IgD-negative memory B cell (primary cell): ENCODE data around the gene DLG2. TPM values are rescaled to one million over a fixed set of nuclear protein-coding genes. Genes with fewer than 3 reads are reported as not detected.

Experiments
- H3K27ac Mint-ChIP-seq, 3 donors: one replicate each; pipeline ENCODE4 v1.8.0; 2020 to 2022; ENCODE audit warnings: mild to moderate bottlenecking in 3 of 3, mixed read lengths in 3 of 3, moderate library complexity in 1 of 3
- H3K27me3 Mint-ChIP-seq: one replicate; pipeline ENCODE4 v1.8.0; 2021; ENCODE audit warnings: mixed read lengths
- H3K36me3 Mint-ChIP-seq: one replicate; pipeline ENCODE4 v1.8.0; 2020; ENCODE audit warnings: mild to moderate bottlenecking, mixed read lengths
- H3K4me1 Mint-ChIP-seq, 3 donors: one replicate each; pipeline ENCODE4 v1.8.0; 2020 to 2022; ENCODE audit warnings: mixed read lengths in 3 of 3, mild to moderate bottlenecking in 1 of 3
- H3K4me3 Mint-ChIP-seq, 4 donors: one replicate each; pipeline ENCODE4 v1.8.0; 2020 to 2022; ENCODE audit warnings: mild to moderate bottlenecking in 4 of 4, mixed read lengths in 4 of 4, moderate library complexity in 3 of 4
- H3K9me3 Mint-ChIP-seq, 3 donors: one replicate each; pipeline ENCODE4 v1.8.0; 2020 to 2021; ENCODE audit warnings: mixed read lengths in 3 of 3, mild to moderate bottlenecking in 1 of 3
- polyA plus RNA-seq: library from polyadenylated mRNA; unstranded; fragments of 300-500 nt; fragmentation: Illumina TruSeq; gene quantifications from one replicate; pipeline ENCODE4 v1.2.3, GENCODE V29; 2021

Gene DLG2
- polyA plus RNA-seq, 1 donor from 2014 or later: 2.0 TPM

DNA sequence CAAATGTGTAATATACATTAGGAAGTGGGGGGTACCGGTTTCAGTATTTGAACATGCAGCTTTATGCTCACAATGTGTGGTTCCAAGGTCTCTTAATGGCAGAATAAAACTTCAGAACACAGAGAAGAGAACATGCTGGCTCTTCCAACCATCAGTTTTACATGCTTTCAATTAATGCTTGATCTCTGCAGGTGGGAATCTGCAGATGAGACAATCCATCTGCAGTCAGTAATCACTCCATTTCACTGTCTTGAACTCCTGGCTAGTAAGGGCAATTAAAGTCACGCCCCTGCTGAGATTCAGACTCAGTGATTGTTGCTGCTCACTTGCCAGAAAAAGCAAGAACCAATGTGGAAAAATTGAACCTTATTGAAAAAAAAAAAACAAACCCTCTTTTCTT, 945.7 kb downstream of the DLG2 start:
- Mint-ChIP-seq H3K4me1 (no peaks in the 10 kb centered on the region), H3K9me3 (no peaks in the 10 kb centered on the region), H3K27me3 (no peaks in the 10 kb centered on the region), H3K36me3 (no peaks in the 10 kb centered on the region), H3K27ac (no peak overlapping the region), H3K4me3 (no peak overlapping the region)

DNA sequence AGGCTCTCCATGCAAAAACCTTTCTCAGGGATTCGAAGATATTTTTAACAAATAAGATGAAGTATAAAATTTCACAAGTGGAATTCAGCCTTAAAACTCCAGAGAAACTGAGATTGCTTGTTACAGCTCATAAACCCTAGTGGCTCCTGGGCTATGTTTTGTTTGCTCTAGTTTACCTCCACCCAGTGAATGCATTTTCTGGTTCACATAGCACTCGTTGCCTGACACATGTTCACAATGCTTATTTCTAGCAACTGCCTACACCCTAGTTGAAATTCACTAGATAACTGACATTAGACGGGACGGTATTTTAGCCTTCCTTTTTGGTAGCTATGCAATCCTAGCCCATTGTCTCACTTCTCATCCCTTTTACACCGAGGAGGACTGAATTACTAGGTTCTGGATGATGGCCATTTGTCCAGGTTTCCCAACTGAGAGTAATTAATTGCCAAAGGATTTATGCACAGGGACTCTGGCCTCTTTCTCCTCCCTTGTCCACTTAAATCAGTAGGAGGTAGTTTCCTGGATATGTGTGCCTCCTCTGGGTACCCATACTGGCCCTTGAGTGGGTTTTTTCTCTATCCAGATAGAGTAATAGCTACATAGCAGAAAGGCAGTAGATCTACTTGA, 951.6 kb downstream of the DLG2 start:
- H3K4me3 Mint-ChIP-seq: no peak overlapping the region
- H3K9me3 Mint-ChIP-seq: no peaks in the 10 kb centered on the region
- no peaks in the 10 kb centered on the region for H3K4me1 Mint-ChIP-seq
- H3K27ac Mint-ChIP-seq: no peak overlapping the region
- H3K36me3 Mint-ChIP-seq: no peaks in the 10 kb centered on the region
- no peaks in the 10 kb centered on the region for H3K27me3 Mint-ChIP-seq

DNA sequence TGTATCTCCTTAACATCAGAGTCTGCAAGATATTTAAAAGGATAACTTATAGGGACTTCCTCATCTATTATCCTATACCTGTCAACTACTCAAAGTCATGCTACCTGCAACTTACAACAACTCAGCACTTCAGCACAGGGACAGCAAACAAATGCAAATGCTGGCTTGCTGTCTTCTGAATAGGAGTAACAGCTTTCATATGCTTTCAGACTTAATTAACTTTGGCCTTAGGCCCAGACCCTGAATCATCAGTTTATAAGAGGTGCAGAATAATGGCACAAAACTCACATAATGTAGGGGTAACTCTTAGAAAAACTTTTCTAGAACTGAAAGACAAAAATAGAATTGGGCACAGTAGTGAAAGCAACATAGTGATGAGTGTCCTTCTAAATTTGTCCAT, 953.4 kb downstream of the DLG2 start:
- no peak overlapping the region for H3K4me3 Mint-ChIP-seq
- no peaks in the 10 kb centered on the region for H3K36me3 Mint-ChIP-seq
- H3K27me3 Mint-ChIP-seq: no peaks in the 10 kb centered on the region
- no peak overlapping the region for H3K27ac Mint-ChIP-seq
- H3K4me1 Mint-ChIP-seq: no peaks in the 10 kb centered on the region
- no peaks in the 10 kb centered on the region for H3K9me3 Mint-ChIP-seq

DNA sequence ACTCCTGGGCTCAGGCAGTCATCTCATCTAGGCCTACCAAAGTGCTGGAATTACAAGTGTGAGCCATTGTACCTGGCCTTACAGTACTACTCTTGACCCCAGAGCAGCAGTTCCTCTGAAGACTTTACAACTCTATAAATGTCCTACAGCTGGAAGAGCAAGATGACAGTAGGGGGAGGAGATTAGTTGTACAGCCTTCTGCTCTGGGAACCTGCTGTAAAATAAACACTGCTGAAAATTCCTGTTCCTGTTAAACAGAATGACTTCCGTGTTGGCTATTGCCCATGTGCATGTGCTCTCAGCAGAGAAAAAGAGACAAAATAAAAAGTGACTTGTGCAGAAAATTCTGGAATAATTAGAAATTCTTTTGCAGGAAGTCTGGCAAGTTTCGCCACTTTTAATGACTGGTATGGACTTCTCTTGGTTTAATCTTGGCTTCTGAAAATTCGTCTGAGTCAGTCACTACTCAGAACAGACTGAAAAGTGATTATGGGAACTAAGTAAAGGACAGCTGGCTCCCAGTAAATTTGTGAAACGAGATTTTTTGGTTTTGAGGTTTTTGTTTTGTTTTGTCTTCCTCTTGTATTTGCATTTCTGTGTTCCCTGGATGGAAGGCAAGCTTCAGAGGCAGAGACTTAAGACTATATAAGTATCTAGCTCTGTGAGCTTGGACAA, 955.7 kb downstream of the DLG2 start:
- H3K4me3 Mint-ChIP-seq: no peak overlapping the region
- no peaks in the 10 kb centered on the region for H3K9me3 Mint-ChIP-seq
- H3K27me3 Mint-ChIP-seq: no peaks in the 10 kb centered on the region
- H3K36me3 Mint-ChIP-seq: no peaks in the 10 kb centered on the region
- no peak overlapping the region for H3K27ac Mint-ChIP-seq
- no peaks in the 10 kb centered on the region for H3K4me1 Mint-ChIP-seq

DNA sequence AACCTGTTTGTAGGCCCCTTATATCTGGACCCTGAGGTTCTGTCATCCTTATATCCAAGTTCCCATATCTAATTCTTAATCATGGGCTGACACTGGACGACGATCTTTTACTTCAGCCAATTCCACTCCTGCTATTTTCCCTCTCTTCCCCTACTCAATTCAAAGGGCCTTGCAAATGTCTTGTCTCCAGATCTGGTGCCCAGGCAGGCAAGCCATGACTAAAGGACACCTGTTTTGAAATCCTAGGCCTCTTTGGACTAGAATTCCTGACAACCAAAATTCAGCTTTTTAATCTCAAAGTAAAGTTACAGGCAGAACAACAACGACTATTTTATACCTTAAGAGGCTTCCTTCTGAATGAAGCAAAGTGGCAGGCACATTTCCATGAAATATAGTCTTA, 963.4 kb downstream of the DLG2 start:
- Mint-ChIP-seq H3K27me3 (no peaks in the 10 kb centered on the region), H3K36me3 (no peaks in the 10 kb centered on the region), H3K4me3 (no peak overlapping the region), H3K27ac (no peak overlapping the region), H3K9me3 (no peaks in the 10 kb centered on the region), H3K4me1 (no peaks in the 10 kb centered on the region)

DNA sequence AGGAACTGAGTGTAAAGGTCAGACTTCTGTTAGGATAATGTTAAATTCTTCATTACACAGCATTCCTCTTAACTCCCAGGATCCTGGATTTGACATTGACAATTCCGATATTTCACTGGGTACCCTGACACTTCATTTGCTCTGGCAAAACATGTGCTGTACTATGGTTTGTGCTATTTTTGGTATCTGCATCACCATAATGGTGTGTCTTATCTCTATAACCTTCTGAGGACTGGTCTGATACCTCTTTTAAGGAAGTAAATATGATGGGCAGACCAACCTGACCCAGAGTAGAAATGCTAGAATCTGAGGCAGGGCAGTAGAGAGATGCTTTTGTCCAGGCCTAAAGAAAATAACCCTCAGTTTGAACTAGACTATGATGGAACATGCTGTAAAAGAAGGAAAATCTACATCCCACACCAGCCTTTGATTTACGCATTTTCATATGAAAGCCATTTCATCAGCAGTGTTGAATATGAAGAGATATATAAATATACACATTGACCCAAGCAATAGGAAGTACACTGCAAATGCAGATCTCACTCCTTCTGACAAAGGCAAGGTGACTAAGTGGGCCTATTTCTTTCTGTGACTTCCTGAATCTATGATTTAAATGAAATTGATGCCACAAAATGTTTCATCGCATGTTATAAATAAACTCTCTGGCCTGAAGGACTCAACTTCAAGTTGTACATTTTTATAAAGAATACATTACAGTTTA, 966.7 kb downstream of the DLG2 start:
- H3K4me1 Mint-ChIP-seq: no peaks in the 10 kb centered on the region
- peaks cover 0 to 2% (median 0%) of the 10 kb centered on the region in 3 donors for H3K9me3 Mint-ChIP-seq
- H3K27ac Mint-ChIP-seq: no peak overlapping the region
- no peaks in the 10 kb centered on the region for H3K27me3 Mint-ChIP-seq
- H3K36me3 Mint-ChIP-seq: no peaks in the 10 kb centered on the region
- no peak overlapping the region for H3K4me3 Mint-ChIP-seq

DNA sequence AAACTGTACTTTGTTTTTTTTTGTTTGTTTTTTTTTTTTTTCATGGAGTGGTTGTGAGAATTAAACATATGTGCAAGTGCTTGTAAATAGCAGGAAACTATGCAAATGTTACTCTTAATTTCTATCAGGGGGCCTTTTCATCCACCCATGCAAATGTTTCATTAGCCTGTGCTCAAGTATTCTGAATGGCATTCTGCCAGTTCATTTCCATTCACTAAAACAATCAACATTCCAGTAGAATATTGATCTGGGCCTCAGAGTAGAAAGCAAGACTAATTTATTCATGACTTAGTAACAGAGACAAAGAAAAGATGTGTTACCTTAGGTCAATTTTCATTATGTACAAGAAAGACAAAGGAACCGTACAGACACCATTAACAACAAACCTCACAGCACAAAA, 971.4 kb downstream of the DLG2 start:
- Mint-ChIP-seq H3K36me3 (no peaks in the 10 kb centered on the region), H3K27me3 (no peaks in the 10 kb centered on the region), H3K9me3 (peaks cover 0 to 2% (median 1%) of the 10 kb centered on the region in 3 donors), H3K27ac (peak overlapping the region in 1 of 3 donors; percentile 24), H3K4me3 (no peak overlapping the region), H3K4me1 (no peaks in the 10 kb centered on the region)

DNA sequence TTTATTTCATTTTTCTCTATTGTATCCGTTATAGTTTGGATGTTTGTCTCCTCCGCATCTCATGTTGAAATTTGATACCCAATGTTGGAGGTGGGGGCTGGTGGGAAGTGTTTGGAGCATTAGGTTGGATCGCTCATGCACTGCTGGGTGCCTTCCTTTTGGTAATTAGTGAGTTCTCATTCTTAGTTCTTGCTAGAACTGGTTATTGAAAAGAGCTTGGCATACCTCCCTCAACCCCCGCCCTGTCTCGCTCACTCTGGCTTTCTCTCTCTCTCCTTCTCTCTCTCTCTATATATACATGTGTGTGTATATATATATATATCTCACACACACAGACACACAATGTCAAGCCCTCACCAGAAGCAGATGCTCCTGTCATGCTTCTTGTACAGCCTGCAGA, 978.7 kb downstream of the DLG2 start:
- Mint-ChIP-seq H3K36me3 (peaks cover 1% of the 10 kb centered on the region), H3K27me3 (no peaks in the 10 kb centered on the region), H3K27ac (no peak overlapping the region), H3K4me1 (no peaks in the 10 kb centered on the region), H3K9me3 (peaks cover 0 to 1% (median 0%) of the 10 kb centered on the region in 3 donors), H3K4me3 (no peak overlapping the region)

DNA sequence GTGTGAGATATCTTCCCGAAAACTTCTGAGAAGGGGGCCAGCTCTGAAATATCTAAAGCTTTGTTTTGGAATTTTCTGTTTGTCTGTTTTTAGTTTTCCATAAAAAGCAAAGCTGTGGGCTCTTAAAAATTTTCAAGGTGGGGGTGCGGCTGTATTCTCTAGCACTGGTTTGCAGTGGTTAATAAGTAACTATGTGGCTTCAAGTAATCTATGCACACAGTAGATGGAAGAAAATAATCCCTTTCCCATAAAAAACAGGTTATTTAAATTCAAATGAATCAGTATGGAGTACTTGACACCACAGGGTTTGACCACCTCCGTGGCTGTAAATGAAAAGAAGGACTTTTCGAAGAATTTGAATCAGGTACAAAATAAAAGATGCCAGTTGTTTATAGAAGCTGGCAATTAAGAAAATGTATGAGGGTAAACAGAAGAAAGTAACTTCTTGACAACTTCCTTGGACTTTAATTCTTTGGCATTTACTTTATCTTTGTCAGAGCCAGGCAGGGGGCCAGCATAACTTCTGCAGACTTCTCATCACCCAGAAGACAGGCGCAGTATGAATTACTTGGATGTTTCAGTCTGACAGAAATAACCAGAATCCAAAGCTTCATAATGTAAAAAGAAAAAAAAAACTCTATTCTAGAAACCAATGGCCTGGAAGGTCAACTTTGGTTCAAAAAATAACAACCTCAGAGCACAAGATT, 981.0 kb downstream of the DLG2 start:
- Mint-ChIP-seq H3K27ac (no peak overlapping the region), H3K4me3 (no peak overlapping the region), H3K9me3 (no peaks in the 10 kb centered on the region), H3K4me1 (no peaks in the 10 kb centered on the region), H3K36me3 (peaks cover 1% of the 10 kb centered on the region), H3K27me3 (no peaks in the 10 kb centered on the region)

DNA sequence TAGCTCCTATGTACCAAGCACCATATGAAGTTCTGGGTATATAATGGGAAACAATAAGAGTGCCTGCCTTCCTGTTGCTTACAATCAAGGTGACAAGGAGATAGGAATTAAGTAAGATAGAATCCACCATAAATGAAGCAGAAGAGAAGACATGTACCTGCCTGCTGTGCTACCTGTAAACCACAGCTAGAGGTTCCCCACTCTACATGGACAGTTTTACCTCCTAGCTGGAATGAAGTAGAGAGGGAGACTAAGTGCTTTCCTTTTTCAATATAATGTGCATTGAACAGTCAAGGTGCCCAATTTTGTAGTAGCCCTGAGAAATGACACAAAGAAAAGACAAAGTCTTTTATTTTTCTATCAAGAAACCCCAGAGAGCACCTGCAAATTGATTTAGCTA, 984.6 kb downstream of the DLG2 start:
- no peak overlapping the region for H3K4me3 Mint-ChIP-seq
- no peaks in the 10 kb centered on the region for H3K4me1 Mint-ChIP-seq
- H3K36me3 Mint-ChIP-seq: no peaks in the 10 kb centered on the region
- no peaks in the 10 kb centered on the region for H3K9me3 Mint-ChIP-seq
- no peak overlapping the region for H3K27ac Mint-ChIP-seq
- no peaks in the 10 kb centered on the region for H3K27me3 Mint-ChIP-seq

DNA sequence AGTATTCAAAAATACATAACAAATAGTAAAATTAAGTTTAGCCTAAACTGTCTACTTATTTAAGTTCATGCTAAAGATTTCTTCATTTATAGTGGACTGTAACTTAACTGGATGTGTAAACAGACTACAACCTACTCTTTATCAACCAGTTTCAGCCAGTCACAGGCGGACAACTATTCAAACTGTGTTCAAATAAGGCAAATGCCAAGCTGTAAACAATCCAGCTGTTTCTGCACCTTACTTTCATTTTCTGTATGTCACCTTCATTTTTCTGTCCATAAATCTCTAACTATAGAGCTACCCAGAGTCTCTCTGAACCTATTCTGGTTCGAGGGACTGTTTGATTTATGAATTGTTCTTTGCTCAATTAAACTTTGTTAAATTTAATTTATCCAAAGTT, 992.8 kb downstream of the DLG2 start:
- no peaks in the 10 kb centered on the region for H3K9me3 Mint-ChIP-seq
- no peak overlapping the region for H3K27ac Mint-ChIP-seq
- H3K27me3 Mint-ChIP-seq: no peaks in the 10 kb centered on the region
- no peak overlapping the region for H3K4me3 Mint-ChIP-seq
- H3K4me1 Mint-ChIP-seq: peaks cover 0 to 1% (median 1%) of the 10 kb centered on the region in 3 donors
- H3K36me3 Mint-ChIP-seq: no peaks in the 10 kb centered on the region

DNA sequence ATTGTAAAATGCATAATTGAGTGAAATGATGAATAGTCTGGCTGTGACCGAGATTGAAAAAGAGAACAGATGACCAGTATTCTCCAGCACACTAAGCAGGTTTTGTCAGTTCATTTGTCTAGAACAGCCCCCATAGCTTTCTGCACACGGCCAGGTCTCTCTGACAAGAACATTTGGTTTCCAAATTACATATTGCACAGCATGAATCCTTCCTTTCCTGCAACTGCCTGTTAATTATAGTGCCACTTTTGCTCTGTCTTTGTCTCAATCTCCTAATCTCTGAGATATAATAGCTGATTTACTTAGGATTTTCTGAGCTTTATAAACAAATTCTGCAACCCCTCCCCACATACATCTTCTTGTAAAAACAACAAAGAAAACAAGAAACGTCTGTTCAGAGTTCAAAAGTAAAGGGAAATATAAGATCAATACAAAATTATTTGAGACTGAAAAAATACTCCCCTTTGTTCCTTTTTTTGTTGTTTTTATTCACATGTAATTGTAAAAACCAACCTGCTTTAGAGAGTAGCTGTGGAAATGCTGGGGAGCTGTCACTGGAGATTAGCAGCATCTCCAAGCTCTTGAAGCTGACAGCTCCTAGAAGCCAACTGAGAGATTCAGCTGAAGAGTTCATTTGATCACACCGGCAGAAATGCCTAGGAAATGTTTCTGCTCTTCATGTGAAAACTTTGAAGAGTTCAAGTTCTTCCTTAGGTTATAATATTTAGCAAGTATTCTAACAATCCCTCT, 998.1 kb downstream of the DLG2 start:
- H3K4me3 Mint-ChIP-seq: no peak overlapping the region
- no peaks in the 10 kb centered on the region for H3K9me3 Mint-ChIP-seq
- peaks cover 2% of the 10 kb centered on the region for H3K36me3 Mint-ChIP-seq
- H3K27ac Mint-ChIP-seq: no peak overlapping the region
- no peaks in the 10 kb centered on the region for H3K27me3 Mint-ChIP-seq
- peaks cover 0 to 1% (median 0%) of the 10 kb centered on the region in 3 donors for H3K4me1 Mint-ChIP-seq

DNA sequence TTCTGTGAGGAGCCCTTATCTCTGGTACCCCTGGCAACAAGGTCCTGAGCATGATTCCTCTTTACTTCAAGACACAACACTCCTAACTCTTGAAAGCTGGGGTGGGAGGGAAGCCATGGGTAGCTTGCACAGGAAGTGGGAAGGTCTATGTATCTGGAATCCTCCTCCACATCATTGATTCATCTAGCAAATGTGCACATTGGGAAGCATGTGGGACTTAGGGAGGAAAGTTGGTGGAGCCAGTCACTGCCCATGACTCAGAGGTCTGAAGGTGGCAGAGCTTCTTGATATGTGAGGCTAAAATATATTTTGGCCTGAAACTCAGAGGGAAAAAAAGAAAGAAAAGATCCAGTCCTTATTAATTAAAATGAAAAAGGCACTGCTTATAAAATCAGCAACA, 1000.9 kb downstream of the DLG2 start:
- Mint-ChIP-seq H3K36me3 (peaks cover 2% of the 10 kb centered on the region), H3K27ac (no peak overlapping the region), H3K27me3 (no peaks in the 10 kb centered on the region), H3K4me1 (no peaks in the 10 kb centered on the region), H3K4me3 (no peak overlapping the region), H3K9me3 (peaks cover 0 to 1% (median 0%) of the 10 kb centered on the region in 3 donors)

DNA sequence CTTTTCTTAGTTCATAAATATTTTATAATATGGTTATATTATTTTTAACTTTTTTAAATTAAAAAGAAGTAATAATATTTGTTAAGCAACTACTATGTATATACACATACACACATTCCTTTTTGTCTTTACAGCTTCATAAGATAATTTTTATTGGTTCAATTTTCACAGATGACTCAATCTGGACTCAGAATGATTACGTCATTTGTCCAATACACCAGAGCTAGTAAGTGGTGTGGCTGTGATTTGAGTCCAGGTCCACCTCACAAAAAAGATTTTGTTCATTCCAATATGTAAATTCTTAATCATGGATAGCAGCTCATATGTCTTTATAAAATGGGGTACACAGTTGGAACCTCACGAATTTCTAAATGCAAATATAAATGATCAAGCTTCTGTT, 1014.5 kb downstream of the DLG2 start:
- H3K27me3 Mint-ChIP-seq: no peaks in the 10 kb centered on the region
- no peaks in the 10 kb centered on the region for H3K36me3 Mint-ChIP-seq
- no peaks in the 10 kb centered on the region for H3K4me1 Mint-ChIP-seq
- H3K4me3 Mint-ChIP-seq: no peak overlapping the region
- H3K27ac Mint-ChIP-seq: no peak overlapping the region
- peaks cover 0 to 3% (median 0%) of the 10 kb centered on the region in 3 donors for H3K9me3 Mint-ChIP-seq

DNA sequence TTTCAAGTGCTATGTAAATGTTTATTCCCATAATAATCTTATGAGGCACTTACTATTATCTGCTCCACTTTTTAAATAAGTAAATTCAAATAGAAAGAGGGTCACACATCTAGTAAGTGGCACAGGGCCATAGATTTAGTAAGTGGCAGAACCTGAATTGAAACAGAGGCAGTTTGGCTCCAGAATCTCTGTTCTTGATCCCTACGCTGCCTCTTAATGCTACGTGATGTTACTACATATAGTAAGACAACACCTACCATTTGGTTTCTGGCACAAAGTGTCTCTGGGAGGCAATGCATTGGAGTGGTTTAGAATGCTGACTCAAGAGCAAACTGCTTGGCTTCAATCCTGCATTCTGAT, 1018.3 kb downstream of the DLG2 start:
- H3K36me3 Mint-ChIP-seq: no peaks in the 10 kb centered on the region
- no peaks in the 10 kb centered on the region for H3K27me3 Mint-ChIP-seq
- no peak overlapping the region for H3K4me3 Mint-ChIP-seq
- no peak overlapping the region for H3K27ac Mint-ChIP-seq
- H3K9me3 Mint-ChIP-seq: peaks cover 0 to 1% (median 0%) of the 10 kb centered on the region in 3 donors
- H3K4me1 Mint-ChIP-seq: no peaks in the 10 kb centered on the region
